AG04450 (cell line): ENCODE data around the gene CCDC183. TPM values are rescaled to one million over a fixed set of nuclear protein-coding genes. Genes with fewer than 3 reads are reported as not detected.

Experiments used
- polyA plus RNA-seq: library from polyadenylated mRNA; depleted of rRNA; stranded (reverse); fragments of >200 nt; gene quantifications from 2 replicates; pipeline ENCODE4 v1.2.3, GENCODE V29; 2011; rRNA removed
- small RNA-seq: library from RNA; depleted of rRNA; stranded (forward); fragments of <200 nt; gene quantifications from one replicate; pipeline ENCODE3, GENCODE V24; 2012; ENCODE audit warnings: low read depth; ENCODE audit not compliant: insufficient read length

CCDC183 gene
- polyA plus RNA-seq, 1 experiment, result 0.21 TPM

Small RNA genes within 50 kb of the gene (small RNA-seq; reads per million reads assigned to genes)
- gene AL355987.2, result not detected
- not detected for gene ATP6V1G1P3
- gene MIR4292, result not detected
- not detected for gene MIR6722

Other genes with a start within 250 kb of the CCDC183 start
- 3.9 and 6.1 TPM in 2 replicates for gene EGFL7, start 133.4 kb upstream of the CCDC183 start, polyA plus RNA-seq
- 24.4 and 30.0 TPM in 2 replicates for gene AGPAT2, start 108.9 kb upstream of the CCDC183 start, polyA plus RNA-seq
- gene DIPK1B, start 83.8 kb upstream of the CCDC183 start, polyA plus RNA-seq, result 2.8 and 3.6 TPM in 2 replicates
- gene LCN10, start 53.4 kb upstream of the CCDC183 start, polyA plus RNA-seq, result not detected in 2 replicates
- gene LCN6, start 47.8 kb upstream of the CCDC183 start, polyA plus RNA-seq, result not detected in 2 replicates
- gene LCN8, start 38.1 kb upstream of the CCDC183 start, polyA plus RNA-seq, result not detected in 2 replicates
- not detected in 2 replicates for gene LCN15, start 31.8 kb upstream of the CCDC183 start, polyA plus RNA-seq
- gene TMEM141, start 5.0 kb upstream of the CCDC183 start, polyA plus RNA-seq, result 34.9 and 44.3 TPM in 2 replicates
- 35.4 and 41.1 TPM in 2 replicates for gene RABL6, start 11.6 kb downstream of the CCDC183 start, polyA plus RNA-seq
- gene AJM1, start 46.1 kb downstream of the CCDC183 start, polyA plus RNA-seq, result 0.26 and 0.42 TPM in 2 replicates
- 91.6 and 116 TPM in 2 replicates for gene PHPT1, start 53.1 kb downstream of the CCDC183 start, polyA plus RNA-seq
- gene MAMDC4, start 56.0 kb downstream of the CCDC183 start, polyA plus RNA-seq, result 0.63 and 0.86 TPM in 2 replicates
- 445 and 453 TPM in 2 replicates for gene EDF1, start 70.0 kb downstream of the CCDC183 start, polyA plus RNA-seq
- 6.1 and 6.9 TPM in 2 replicates for gene TRAF2, start 90.2 kb downstream of the CCDC183 start, polyA plus RNA-seq
- 31.2 and 46.4 TPM in 2 replicates for gene FBXW5, start 148.4 kb downstream of the CCDC183 start, polyA plus RNA-seq
- 0.41 TPM in 1 of 2 replicates, not detected in the other for gene C8G, start 148.9 kb downstream of the CCDC183 start, polyA plus RNA-seq
- gene LCN12, start 155.9 kb downstream of the CCDC183 start, polyA plus RNA-seq, result not detected in 2 replicates
- gene PTGDS, start 181.2 kb downstream of the CCDC183 start, polyA plus RNA-seq, result 7.8 and 9.6 TPM in 2 replicates
- 1.5 TPM in 2 replicates for gene LCNL1, start 186.7 kb downstream of the CCDC183 start, polyA plus RNA-seq
- 6.0 and 6.7 TPM in 2 replicates for gene PAXX, start 196.1 kb downstream of the CCDC183 start, polyA plus RNA-seq
- gene CLIC3, start 200.2 kb downstream of the CCDC183 start, polyA plus RNA-seq, result 0.42 and 0.63 TPM in 2 replicates
- 4.7 and 8.8 TPM in 2 replicates for gene ABCA2, start 231.9 kb downstream of the CCDC183 start, polyA plus RNA-seq
- gene FUT7, start 235.8 kb downstream of the CCDC183 start, polyA plus RNA-seq, result not detected in 2 replicates
- gene NPDC1, start 249.8 kb downstream of the CCDC183 start, polyA plus RNA-seq, result 8.9 and 16.5 TPM in 2 replicates